ENCODE data around the gene EPN3.

The EPN3 gene

DNA sequence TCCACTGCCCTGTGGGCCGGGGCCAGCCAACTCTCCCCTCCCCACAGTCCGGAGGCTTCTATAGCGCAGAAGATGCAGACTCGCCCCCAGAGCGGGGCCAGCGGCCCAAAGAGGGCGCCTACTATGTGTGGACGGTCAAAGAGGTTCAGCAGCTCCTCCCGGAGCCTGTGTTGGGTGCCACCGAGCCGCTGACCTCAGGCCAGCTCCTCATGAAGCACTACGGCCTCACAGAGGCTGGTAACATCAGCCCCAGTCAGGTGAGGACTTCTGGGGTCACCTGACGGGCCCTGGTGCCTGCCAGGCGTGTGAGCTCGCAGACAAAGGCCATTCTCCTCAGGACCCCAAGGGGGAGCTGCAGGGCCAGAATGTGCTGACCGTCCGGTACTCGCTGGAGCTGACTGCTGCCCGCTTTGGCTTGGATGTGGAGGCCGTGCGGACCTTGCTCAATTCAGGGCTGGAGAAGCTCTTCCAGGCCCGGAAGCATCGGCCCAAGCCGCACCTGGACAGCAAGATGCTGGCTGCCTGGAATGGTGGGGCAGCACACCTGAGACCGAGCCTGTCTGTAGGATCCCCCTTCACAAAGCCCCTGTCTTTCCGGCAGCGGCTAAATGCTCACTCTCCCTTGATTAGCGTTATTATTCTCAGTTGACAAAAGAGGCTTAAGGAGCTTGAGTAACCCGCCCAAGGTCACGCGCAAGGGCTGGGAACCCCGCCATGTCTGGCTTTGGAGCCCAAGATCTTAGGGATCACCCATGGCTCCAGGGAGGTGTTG lies 18.3 kb downstream of the EPN3 start:
- peak; percentile 28 to 81 (median 63) for DNase-seq

DNA sequence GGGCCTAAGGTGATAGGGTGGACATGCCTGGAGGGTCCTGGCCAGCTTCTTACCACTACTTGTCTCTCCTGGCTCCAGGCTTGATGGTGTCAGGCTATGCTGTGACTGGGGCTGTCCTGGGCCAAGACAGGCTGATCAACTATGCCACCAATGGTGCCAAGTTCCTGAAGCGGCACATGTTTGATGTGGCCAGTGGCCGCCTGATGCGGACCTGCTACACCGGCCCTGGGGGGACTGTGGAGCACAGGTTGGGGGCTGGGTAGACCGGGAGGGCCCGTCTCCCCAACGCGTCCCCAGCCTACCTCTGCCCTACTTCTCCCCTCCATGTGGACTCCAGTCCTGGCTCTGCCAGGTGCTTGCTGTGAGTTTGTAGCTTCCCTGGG lies 18.9 kb downstream of the EPN3 start:
- no peak for DNase-seq

GRCh38 chr17:50551884-50552283 lies 19.3 kb downstream of the EPN3 start:
- no peak for DNase-seq

GRCh38 chr17:50554201-50554600 lies 21.7 kb downstream of the EPN3 start:
- no peak for DNase-seq

GRCh38 chr17:50556803-50557202 lies 24.3 kb downstream of the EPN3 start:
- peak in 2 of 3 experiments; percentile 18 to 28 for DNase-seq

- DNase-seq: no peak
These were observed 25.1 kb downstream of the EPN3 start for GRCh38 chr17:50557630-50558029.

- DNase-seq: no peak
These were observed 25.6 kb downstream of the EPN3 start for GRCh38 chr17:50558091-50558490.

- DNase-seq: no peak
These were observed 26.0 kb downstream of the EPN3 start for GRCh38 chr17:50558581-50558940.

DNA sequence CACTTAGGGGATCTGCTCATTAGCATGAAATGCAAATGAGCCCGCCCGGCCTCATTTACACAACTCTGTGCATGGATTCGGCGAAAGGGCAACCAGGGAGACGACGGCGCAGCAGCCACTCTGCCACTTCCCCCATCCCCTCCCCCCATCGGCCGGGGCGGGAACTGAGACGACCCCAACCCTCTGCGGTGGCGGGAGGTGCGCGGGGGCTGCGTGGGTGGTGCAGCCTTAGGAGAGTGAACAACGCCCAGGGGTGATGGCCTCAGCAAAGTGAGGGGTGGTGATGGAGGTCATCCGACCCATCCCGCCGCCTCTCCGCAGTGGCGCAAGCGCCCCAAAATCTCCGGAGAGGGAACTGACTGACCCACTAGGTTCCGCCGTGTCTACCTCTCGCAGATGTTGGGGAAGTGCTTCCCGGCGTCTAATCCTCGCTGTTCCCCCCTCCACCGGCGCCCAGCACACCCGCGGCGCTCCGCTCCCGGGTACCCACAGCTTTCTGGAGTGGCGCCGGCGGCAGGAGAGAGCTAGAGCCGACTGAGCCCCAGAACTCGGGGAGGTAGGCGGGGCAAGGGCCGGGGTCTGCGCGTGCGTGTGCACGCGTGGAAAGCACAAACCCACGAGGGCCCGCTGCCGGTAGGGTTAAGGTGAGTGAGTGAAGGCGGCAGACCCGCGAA lies 26.5 kb downstream of the EPN3 start:
- DNase-seq: no peak

DNA sequence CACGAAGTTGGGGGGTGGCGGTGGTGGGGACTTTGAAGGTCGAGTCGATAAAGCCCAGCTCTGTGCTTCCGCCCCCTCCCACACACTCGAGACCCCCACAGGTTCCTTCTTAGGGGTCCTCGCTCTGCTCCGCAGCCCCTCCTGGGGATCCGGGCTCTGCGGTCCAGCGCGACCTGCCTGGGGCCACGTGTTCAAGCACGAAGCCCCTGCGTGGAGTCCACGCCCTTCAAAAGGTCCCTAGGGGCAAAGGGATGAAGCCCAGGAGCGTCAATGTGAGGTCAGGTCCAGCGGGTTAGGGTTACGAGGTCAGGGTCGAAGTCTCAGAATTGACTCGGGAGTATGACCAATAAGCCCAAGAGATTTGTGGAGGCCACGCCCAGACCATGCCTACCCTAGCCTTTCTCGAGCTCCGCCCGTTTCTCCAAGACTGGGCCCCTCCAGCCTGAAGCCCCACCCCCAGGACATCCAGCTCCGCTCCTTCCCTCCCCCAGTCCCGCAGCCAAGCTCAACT lies 27.2 kb downstream of the EPN3 start:
- DNase-seq: no peak

DNA sequence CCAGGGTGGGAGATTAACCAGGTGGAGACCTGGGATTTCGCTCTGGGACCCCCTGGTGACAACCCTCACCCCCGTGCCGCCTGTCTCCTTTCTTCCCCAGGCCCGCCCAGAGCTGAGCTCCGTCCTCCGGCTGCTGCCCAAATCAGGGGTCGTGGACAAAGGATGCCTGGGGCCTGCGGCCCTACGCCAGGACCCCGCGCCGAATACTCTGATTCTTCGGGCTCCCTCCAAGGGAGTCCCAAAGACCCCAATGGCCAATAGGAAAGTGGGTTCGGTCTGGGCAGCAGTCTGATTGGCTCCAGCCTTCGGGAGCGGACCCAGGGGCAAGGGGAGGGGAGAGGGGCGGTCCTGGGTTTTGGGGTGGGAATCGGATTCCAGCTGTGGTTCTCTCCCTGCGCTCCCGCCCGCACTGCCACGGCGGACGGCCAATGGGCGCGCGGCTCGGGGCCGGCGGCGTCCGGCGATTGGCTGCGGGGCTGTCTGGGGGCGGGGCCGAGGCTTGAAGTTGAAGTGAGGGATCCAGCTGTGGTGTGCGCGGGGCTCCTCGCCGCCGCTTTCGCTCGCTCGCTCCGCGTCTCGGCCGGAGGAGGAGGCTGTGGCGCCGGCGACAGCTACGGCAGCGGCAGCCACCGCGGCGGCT lies 27.8 kb downstream of the EPN3 start, which contains the start of gene CACNA1G:
CACNA1G (plus strand) TSS at position 531 of the 640 bp plus-strand sequence. CDS start 745 bp downstream, outside the sequence.
- peak; percentile 77 to 87 (median 80) for DNase-seq

- peak in 2 of 3 experiments; percentile 24 to 47 for DNase-seq
These were observed 28.6 kb downstream of the EPN3 start for GRCh38 chr17:50560931-50561745.

DNA sequence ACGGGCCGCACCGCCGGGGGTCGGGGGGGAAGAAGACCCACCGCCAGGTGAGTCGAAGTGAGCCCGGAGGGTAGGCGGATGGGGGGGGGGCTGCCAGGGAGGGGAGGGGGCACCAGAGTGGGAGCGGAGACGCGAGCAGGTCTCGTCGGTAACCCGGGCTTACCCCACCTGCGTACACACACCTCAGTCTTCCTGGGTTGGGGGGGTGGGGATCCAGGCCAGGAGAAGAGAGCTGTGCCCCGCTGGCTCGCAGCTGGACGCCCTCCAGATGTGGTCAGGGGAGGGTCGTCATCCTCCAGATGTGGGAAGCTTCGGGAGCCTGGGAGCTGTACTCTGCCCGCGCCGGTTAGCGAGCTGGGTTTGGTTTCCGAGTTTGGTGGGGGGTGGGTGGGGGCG lies 29.2 kb downstream of the EPN3 start:
- no peak for DNase-seq

- DNase-seq: peak in 1 of 3 experiments; percentile 37
These were observed 29.9 kb downstream of the EPN3 start for GRCh38 chr17:50562242-50563091.

- no peak for DNase-seq
These were observed 30.6 kb downstream of the EPN3 start for GRCh38 chr17:50563092-50563511.

GRCh38 chr17:50564916-50565315 lies 32.4 kb downstream of the EPN3 start:
- peak in 2 of 3 experiments; percentile 6 to 24 for DNase-seq

DNA sequence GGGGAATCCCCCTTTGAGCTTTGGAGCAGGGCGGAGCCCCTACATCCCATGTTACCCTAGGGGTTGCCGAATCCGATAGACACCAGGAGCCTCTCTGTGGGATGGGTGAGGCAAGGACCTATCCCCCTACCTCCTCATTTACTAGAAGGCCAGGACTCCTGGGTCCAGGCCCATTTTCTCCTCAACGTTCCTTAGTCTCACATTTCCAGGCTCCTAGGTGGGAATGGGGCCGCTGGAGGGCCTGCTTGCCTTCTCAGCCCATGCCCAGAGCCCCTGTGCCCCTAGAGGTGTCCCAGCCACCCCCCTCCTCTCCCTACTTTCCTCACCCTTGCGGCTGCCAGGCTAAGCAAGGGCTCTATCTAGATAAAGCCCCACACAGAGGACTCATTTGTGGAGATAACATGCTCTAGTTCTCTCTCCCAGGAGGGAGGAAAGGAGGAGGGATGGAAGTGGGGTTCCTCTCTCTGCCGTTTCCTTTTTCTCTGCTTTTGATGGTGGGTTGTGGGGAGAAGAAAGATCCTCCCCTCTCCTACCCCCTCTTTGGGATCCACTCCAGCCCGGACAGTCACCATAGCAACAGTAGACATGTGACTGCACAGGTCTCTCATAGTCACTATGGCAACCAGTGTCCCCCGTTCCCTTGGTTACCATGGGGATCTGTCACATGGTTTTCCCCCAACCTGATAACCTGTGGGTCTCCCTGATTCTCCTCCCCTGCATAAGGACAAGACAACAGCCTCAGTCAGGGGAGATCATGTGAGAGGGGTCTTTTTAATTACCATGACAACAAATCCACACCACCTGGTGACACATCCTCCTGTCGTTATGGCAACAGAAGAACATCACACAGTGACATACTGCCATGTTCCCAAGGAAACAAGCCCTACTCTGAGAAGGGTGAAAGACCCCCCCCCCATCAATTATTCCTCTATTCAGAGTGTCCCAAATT lies 33.1 kb downstream of the EPN3 start:
- peak; percentile 32 to 92 (median 78) for DNase-seq

DNA sequence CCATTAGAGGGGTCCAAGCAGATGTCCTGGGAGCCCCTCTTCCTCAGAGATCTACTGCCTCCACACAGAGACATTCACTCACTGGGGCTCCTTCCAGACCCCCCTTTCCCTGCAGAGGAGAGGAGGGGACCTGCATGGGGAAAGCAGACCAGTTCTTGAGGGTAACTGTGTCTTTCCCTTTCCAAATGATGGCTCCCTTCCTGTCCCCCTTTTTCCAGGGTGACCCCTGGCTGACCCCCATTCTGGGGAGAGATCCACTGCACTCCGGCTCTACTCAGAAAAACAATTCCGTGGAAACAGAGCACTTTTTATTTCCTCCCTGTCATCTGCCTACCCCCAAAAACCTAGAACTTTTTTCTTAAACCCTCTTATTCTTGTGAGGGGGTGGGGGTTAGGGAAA lies 34.4 kb downstream of the EPN3 start:
- DNase-seq: no peak

DNA sequence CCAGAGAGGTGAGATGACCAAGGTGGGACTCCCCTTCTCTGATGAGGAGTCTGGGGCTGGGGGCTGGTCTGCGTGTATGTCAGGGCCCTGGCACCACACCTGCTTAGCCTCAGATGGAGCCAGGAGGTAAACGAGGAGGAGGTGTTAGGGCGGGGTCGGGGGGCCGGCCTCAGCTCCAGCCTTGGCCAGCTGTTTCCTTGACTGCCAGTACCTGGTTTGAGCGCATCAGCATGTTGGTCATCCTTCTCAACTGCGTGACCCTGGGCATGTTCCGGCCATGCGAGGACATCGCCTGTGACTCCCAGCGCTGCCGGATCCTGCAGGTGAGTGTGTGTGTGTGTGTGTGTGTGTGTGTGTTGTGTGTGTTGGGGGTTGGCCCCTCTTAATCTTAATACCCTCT lies 36.1 kb downstream of the EPN3 start:
- no peak for DNase-seq

DNA sequence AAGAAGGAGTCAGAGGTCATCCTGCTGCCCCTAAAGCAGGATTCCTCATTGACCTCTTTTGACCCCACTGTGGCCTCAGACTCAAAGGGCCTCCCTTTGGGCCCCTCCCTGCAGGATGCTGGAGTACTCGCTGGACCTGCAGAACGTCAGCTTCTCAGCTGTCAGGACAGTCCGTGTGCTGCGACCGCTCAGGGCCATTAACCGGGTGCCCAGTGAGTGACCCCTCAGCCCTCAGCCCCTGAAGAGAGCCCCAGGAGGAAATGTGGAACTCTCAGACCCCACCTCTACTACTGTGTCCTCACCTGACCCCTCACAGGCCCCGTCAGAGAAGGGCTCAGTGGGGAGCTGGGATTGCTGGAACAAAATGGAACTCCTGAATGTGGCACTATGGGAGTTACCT lies 37.1 kb downstream of the EPN3 start:
- no peak for DNase-seq

- DNase-seq: no peak
These were observed 37.5 kb downstream of the EPN3 start for GRCh38 chr17:50570032-50570431.

All from NCI-H1417 (cell line).